ENCODE measurements around the gene NBEA.

- TF ChIP-seq EZH2 (IDR thresholded peaks at IDR 0.05; ENCODE audit: borderline replicate concordance) (no peak), CTCF (IDR thresholded peaks at IDR 0.05; ENCODE audit: poor library complexity) (no peak)
These were observed 531.7 kb downstream of the NBEA start for GRCh38 chr13:35473802-35474201.

Data from hepatocyte (in vitro differentiated cells).